H9 (cell line): Measurements from ENCODE around the gene BNC1. TPM values are rescaled to one million over a fixed set of nuclear protein-coding genes. Genes with fewer than 3 reads are reported as not detected.

ENCODE experiments used
- DNase-seq: peaks from one replicate; pipeline ENCODE4 v3.0.0-alpha.2; 2017
- H2AFZ ChIP-seq: one replicate; pipeline ENCODE4 v1.6.1; 2013; ENCODE audit warnings: mild to moderate bottlenecking, low read length, control low read depth, moderate library complexity
- H2AK5ac ChIP-seq: 2 replicates; pipeline ENCODE4 v1.6.1; 2013; ENCODE audit warnings: low read length, control low read depth, mixed read lengths; ENCODE audit not compliant: insufficient read length
- H2BK120ac ChIP-seq: one replicate; pipeline ENCODE4 v1.6.1; 2013; ENCODE audit warnings: low read depth, mild to moderate bottlenecking, low read length, control low read depth, inconsistent platforms; ENCODE audit not compliant: poor library complexity, severe bottlenecking
- H2BK12ac ChIP-seq: 2 replicates; pipeline ENCODE4 v1.6.1; 2013; ENCODE audit warnings: low read length, control low read depth, mixed read lengths, low read depth; ENCODE audit not compliant: insufficient read length
- H2BK15ac ChIP-seq: 2 replicates; pipeline ENCODE4 v1.6.1; 2013; ENCODE audit warnings: low read depth, low read length, control low read depth
- H2BK20ac ChIP-seq: one replicate; pipeline ENCODE4 v1.6.1; 2013; ENCODE audit warnings: low read depth, mild to moderate bottlenecking, low read length, control low read depth, inconsistent platforms; ENCODE audit not compliant: poor library complexity, severe bottlenecking
- H2BK5ac ChIP-seq: 2 replicates; pipeline ENCODE4 v1.6.1; 2013; ENCODE audit warnings: low read length, control low read depth, mixed read lengths; ENCODE audit not compliant: insufficient read length
- H3K14ac ChIP-seq: 2 replicates; pipeline ENCODE4 v1.6.1; 2013; ENCODE audit warnings: low read length, control low read depth; ENCODE audit not compliant: insufficient read depth
- H3K18ac ChIP-seq: 2 replicates; pipeline ENCODE4 v1.6.1; 2013; ENCODE audit warnings: low read depth, mild to moderate bottlenecking, mixed read lengths, low read length, control low read depth; ENCODE audit not compliant: insufficient read length
- H3K23ac ChIP-seq: 2 replicates; pipeline ENCODE4 v1.6.1; 2013; ENCODE audit warnings: low read length, control low read depth, mixed read lengths, low read depth; ENCODE audit not compliant: insufficient read length
- H3K23me2 ChIP-seq: 2 replicates; pipeline ENCODE4 v1.6.1; 2013; ENCODE audit warnings: low read depth, mild to moderate bottlenecking, mixed read lengths, low read length, control low read depth; ENCODE audit not compliant: insufficient read length, poor library complexity, severe bottlenecking
- H3K27ac ChIP-seq: 2 replicates; pipeline ENCODE4 v1.5.1; 2013; ENCODE audit warnings: low read length, control low read depth, mixed read lengths, low read depth; ENCODE audit not compliant: insufficient read length
- H3K27me3 ChIP-seq: 2 replicates; pipeline ENCODE4 v1.6.1; 2013; ENCODE audit warnings: low read length, control low read depth, inconsistent platforms; ENCODE audit not compliant: insufficient read depth
- H3K4ac ChIP-seq: 2 replicates; pipeline ENCODE4 v1.6.1; 2013; ENCODE audit warnings: low read depth, mild to moderate bottlenecking, control low read depth, inconsistent platforms, low read length, moderate library complexity
- H3K4me1 ChIP-seq: 2 replicates; pipeline ENCODE4 v1.6.1; 2013; ENCODE audit warnings: low read length, control low read depth, inconsistent platforms; ENCODE audit not compliant: insufficient read depth
- H3K4me2 ChIP-seq: 2 replicates; pipeline ENCODE4 v1.6.1; 2013; ENCODE audit warnings: low read length, control low read depth, mixed read lengths; ENCODE audit not compliant: insufficient read length, insufficient read depth
- H3K56ac ChIP-seq: 2 replicates; pipeline ENCODE4 v1.6.1; 2013; ENCODE audit warnings: low read depth, mild to moderate bottlenecking, mixed read lengths, low read length, control low read depth; ENCODE audit not compliant: insufficient read length
- H3K79me1 ChIP-seq: 2 replicates; pipeline ENCODE4 v1.6.1; 2013; ENCODE audit warnings: low read depth, mild to moderate bottlenecking, moderate library complexity, low read length, control low read depth, inconsistent platforms; ENCODE audit not compliant: insufficient read depth, poor library complexity, severe bottlenecking
- H3K79me2 ChIP-seq: 2 replicates; pipeline ENCODE4 v1.6.1; 2013; ENCODE audit warnings: low read length, control low read depth, inconsistent platforms; ENCODE audit not compliant: insufficient read depth
- H3K9ac ChIP-seq: 2 replicates; pipeline ENCODE4 v1.6.1; 2013; ENCODE audit warnings: low read length, control low read depth, mixed read lengths; ENCODE audit not compliant: insufficient read length; ENCODE audit errors: extremely low read depth
- H3K9me3 ChIP-seq: one replicate; pipeline ENCODE4 v1.6.1; 2013; ENCODE audit warnings: low read depth, low read length, inconsistent platforms; ENCODE audit not compliant: control insufficient read depth
- H3T11ph ChIP-seq: one replicate; pipeline ENCODE4 v1.6.1; 2013; ENCODE audit warnings: mild to moderate bottlenecking, low read length, control low read depth, inconsistent platforms
- H4K20me1 ChIP-seq: one replicate; pipeline ENCODE4 v1.6.1; 2013; ENCODE audit not compliant: control insufficient read depth, insufficient read length, insufficient read depth
- H4K5ac ChIP-seq: 2 replicates; pipeline ENCODE4 v1.6.1; 2013; ENCODE audit warnings: low read depth, mild to moderate bottlenecking, mixed read lengths, low read length, control low read depth; ENCODE audit not compliant: insufficient read length
- H4K8ac ChIP-seq: replicated peaks from 2 replicates; pipeline ENCODE4 v1.6.1; 2013; ENCODE audit warnings: low read length, control low read depth, mixed read lengths, low read depth; ENCODE audit not compliant: insufficient read length
- H4K91ac ChIP-seq: 2 replicates; pipeline ENCODE4 v1.6.1; 2013; ENCODE audit warnings: low read depth, mild to moderate bottlenecking, moderate library complexity, mixed read lengths, low read length, control low read depth; ENCODE audit not compliant: insufficient read length
- H3K27ac Mint-ChIP-seq, 3 experiments: 2 replicates in 2 of 3; 3 replicates in 1 of 3; pipeline ENCODE4 v1.8.0; 2020 to 2021; ENCODE audit warnings: mixed read lengths in 3 of 3, mild to moderate bottlenecking in 1 of 3, moderate library complexity in 1 of 3
- H3K27me3 Mint-ChIP-seq: 2 replicates; pipeline ENCODE4 v1.8.0; 2021; ENCODE audit warnings: low read depth, mild to moderate bottlenecking, moderate library complexity, mixed read lengths
- H3K36me3 Mint-ChIP-seq, 3 experiments: 2 replicates in 2 of 3; 3 replicates in 1 of 3; pipeline ENCODE4 v1.8.0; 2020 to 2021; ENCODE audit warnings: low read depth in 3 of 3, mixed read lengths in 3 of 3; ENCODE audit not compliant: insufficient read depth in 1 of 3
- H3K4me1 Mint-ChIP-seq, 2 experiments: 2 replicates each; pipeline ENCODE4 v1.8.0; 2020; ENCODE audit warnings: mixed read lengths in 2 of 2
- H3K4me3 Mint-ChIP-seq, 2 experiments: 2 replicates in 1 of 2; 3 replicates in 1 of 2; pipeline ENCODE4 v1.8.0; 2020 to 2021; ENCODE audit warnings: mild to moderate bottlenecking in 2 of 2, mixed read lengths in 2 of 2, moderate library complexity in 1 of 2
- H3K9me3 Mint-ChIP-seq, 2 experiments: 2 replicates in 1 of 2; 3 replicates in 1 of 2; pipeline ENCODE4 v1.8.0; 2020; ENCODE audit warnings: mild to moderate bottlenecking in 2 of 2, mixed read lengths in 2 of 2, moderate library complexity in 1 of 2
- CTCF ChIP-seq: fragments of 200-600 bp; sonication (generic); conservative IDR thresholded peaks from 3 replicates; pipeline ENCODE4 v1.8.0; 2021; ENCODE audit warnings: antibody characterized with exemption, mild to moderate bottlenecking
- WGBS: extraction: QIAGEN DNeasy Blood & Tissue Kit; methylation state at CpG from one replicate; pipeline ENCODE4 v1.1.7; 2013; ENCODE audit warnings: missing lambda C conversion rate, low lambda C conversion rate, mixed read lengths; ENCODE audit not compliant: insufficient read length; ENCODE audit errors: extremely low coverage; 5-methylcytosine and 5-hydroxymethylcytosine counted together
- total RNA-seq: library from RNA; stranded (reverse); gene quantifications from 2 replicates; pipeline ENCODE4 v1.2.1, GENCODE V29; 2021

BNC1 gene
- total RNA-seq, 1 experiment from 2014 or later, result not detected

DNA sequence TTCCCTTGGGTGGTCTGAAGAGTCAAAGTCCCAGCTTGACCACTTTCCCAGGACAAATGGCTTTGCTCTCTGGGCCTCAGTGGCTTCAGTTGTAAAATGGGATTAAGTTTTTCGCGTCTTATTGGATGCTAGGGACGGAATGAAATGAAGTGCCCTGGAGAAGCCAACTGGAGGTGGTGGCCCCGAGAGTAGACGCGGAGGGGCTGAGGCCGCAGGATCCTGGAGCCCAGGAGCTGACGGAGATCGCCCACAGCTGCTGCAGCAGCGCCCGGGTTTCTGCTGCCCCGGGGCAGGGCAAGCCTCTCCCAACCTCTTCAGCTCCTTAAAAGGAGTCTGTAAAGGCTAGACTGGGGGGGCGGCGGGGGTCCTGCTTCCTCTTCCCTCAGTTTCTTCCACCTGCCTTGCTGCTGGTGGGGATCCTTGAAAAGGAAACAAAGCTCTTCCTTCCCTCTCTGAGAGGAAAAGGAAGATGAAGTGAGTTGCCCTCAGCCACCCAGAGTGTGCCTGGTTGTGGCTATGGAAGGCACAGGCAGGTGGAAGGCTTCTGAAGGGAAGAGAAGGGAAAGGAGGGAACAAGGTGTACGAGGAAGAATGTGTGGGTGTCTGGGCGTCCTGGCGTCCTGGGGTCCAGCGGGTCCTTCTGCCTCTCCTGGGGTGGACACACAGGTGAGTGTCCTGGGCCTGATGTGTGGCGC lies 967 bp upstream of the BNC1 start:
- H3K9me3 ChIP-seq, result no peaks in the 10 kb centered on the region
- H3K79me2 ChIP-seq, result no peaks in the 10 kb centered on the region
- Mint-ChIP-seq H3K36me3 (no peaks in the 10 kb centered on the region), H3K4me3 (peak overlapping the region; percentile 52 to 79), H3K27ac (no peak overlapping the region), H3K4me1 (peaks cover 5 to 11% of the 10 kb centered on the region in 2 experiments; a peak in 3 of 4 replicates), H3K27me3 (peaks cover 81% of the 10 kb centered on the region), H3K9me3 (no peaks in the 10 kb centered on the region; a peak in 1 of 5 replicates)
- H3K79me1 ChIP-seq, result no peaks in the 10 kb centered on the region
- no peak overlapping the region for H2BK5ac ChIP-seq
- H3K9ac ChIP-seq, result no peak overlapping the region
- H4K5ac ChIP-seq, result no peak overlapping the region
- H4K20me1 ChIP-seq, result no peaks in the 10 kb centered on the region
- no peak overlapping the region for H3K18ac ChIP-seq
- no peak overlapping the region for H4K8ac ChIP-seq
- H3K23me2 ChIP-seq, result peaks cover 15% of the 10 kb centered on the region
- H2BK20ac ChIP-seq, result no peak overlapping the region
- no CpG with 5 or more reads among the region's 19 CpGs for whole genome bisulfite sequencing
- no peak overlapping the region for H2BK15ac ChIP-seq
- no peak overlapping the region for H2BK120ac ChIP-seq
- no peak overlapping the region for H4K91ac ChIP-seq
- no peak overlapping the region for H3K4ac ChIP-seq
- no peak for TF ChIP-seq CTCF
- no peak overlapping the region for H3T11ph ChIP-seq
- H3K27ac ChIP-seq, result no peak overlapping the region
- no peak overlapping the region for H3K14ac ChIP-seq
- H2BK12ac ChIP-seq, result no peak overlapping the region
- H3K23ac ChIP-seq, result no peak overlapping the region
- peak; percentile 42 for DNase-seq
- no peaks in the 10 kb centered on the region for H3K4me1 ChIP-seq
- H3K27me3 ChIP-seq, result peaks cover 29% of the 10 kb centered on the region; the same call in 1 of the 2 replicates
- no peak overlapping the region for H2AFZ ChIP-seq
- H3K4me2 ChIP-seq, result peak overlapping the region; percentile 62
- no peak overlapping the region for H3K56ac ChIP-seq
- no peak overlapping the region for H2AK5ac ChIP-seq
